B cell (primary cell): Measurements from ENCODE around the gene ADAMTS17. TPM values are rescaled to one million over a fixed set of nuclear protein-coding genes. Genes with fewer than 3 reads are reported as not detected.

Source experiments
- ATAC-seq: fragments of 200-7000 bp; cut with Tn5 transposase; one replicate; pipeline ENCODE4 v1.10.0; 2021; ENCODE audit warnings: low read depth, mild to moderate bottlenecking, moderate number of reproducible peaks, moderate library complexity
- CTCF ChIA-PET: fragments of 350-600 bp; sonication (Branson Sonifier 250); formaldehyde crosslinking; loops from one replicate; lab custom pipeline; 2021; ENCODE audit warnings: antibody characterized with exemption, inconsistent platforms; lab: Charles Lee
- POLR2A ChIA-PET: fragments of 350-600 bp; sonication (Branson Sonifier 250); formaldehyde crosslinking; loops from one replicate; lab custom pipeline; 2021; ENCODE audit warnings: antibody characterized with exemption; lab: Charles Lee
- DNase-seq: peaks from one replicate; pipeline ENCODE4 v3.0.0; 2013
- H2AFZ ChIP-seq: 2 replicates; pipeline ENCODE4 v1.6.1; 2012; ENCODE audit warnings: mild to moderate bottlenecking, low read depth, low read length; ENCODE audit not compliant: insufficient read depth, poor library complexity, severe bottlenecking
- H3K27ac ChIP-seq, 2 donors: 1 replicate in 1 of 2; 2 replicates in 1 of 2; pipeline ENCODE4 v1.5.1; 2012 to 2013; ENCODE audit warnings: low read length in 2 of 2, mild to moderate bottlenecking in 2 of 2, moderate library complexity in 1 of 2
- H3K27me3 ChIP-seq, 4 experiments: fragments of 200-600 bp in 1 of 4; sonication (generic) in 1 of 4; replicated peaks in 1 of 4; 1 replicate in 2 of 4; 2 replicates in 2 of 4; pipeline versions ENCODE4 v1.6.1 to v1.7.0; 2013 to 2016; ENCODE audit warnings: low read length in 3 of 4, mild to moderate bottlenecking in 2 of 4, mixed read lengths in 1 of 4, moderate library complexity in 1 of 4; ENCODE audit not compliant: insufficient read depth in 4 of 4, control insufficient read depth in 3 of 4; ENCODE audit errors: control extremely low read depth in 1 of 4
- H3K36me3 ChIP-seq, 2 experiments: replicated peaks in 1 of 2; 1 replicate in 1 of 2; 2 replicates in 1 of 2; pipeline versions ENCODE4 v1.6.1 to v1.7.1; 2013; ENCODE audit warnings: low read length in 1 of 2; ENCODE audit not compliant: insufficient read depth in 2 of 2, control insufficient read depth in 1 of 2; ENCODE audit errors: control extremely low read depth in 1 of 2, extremely low read depth in 1 of 2
- H3K4me1 ChIP-seq, 2 donors: fragments of 200-600 bp in 1 of 2; sonication (generic) in 1 of 2; 1 replicate in 1 of 2; 2 replicates in 1 of 2; pipeline versions ENCODE4 v1.5.1 to v1.6.1; 2013 to 2017; ENCODE audit warnings: low read length in 2 of 2; ENCODE audit not compliant: control insufficient read depth in 2 of 2, insufficient read depth in 2 of 2
- H3K4me2 ChIP-seq: replicated peaks from 2 replicates; pipeline ENCODE3; 2012; ENCODE audit warnings: mild to moderate bottlenecking, low read depth, low read length; ENCODE audit not compliant: poor library complexity, severe bottlenecking
- H3K4me3 ChIP-seq, 5 experiments: fragments of 200-600 bp in 1 of 5; sonication (generic) in 1 of 5; 1 replicate in 3 of 5; 2 replicates in 2 of 5; pipeline versions ENCODE4 v1.5.1 to v1.7.0; 2011 to 2016; ENCODE audit warnings: low read length in 4 of 5, mild to moderate bottlenecking in 4 of 5, low read depth in 2 of 5, control low read depth in 1 of 5, moderate library complexity in 1 of 5; ENCODE audit not compliant: insufficient read depth in 1 of 5; ENCODE audit errors: control extremely low read depth in 1 of 5, extremely low read depth in 1 of 5
- H3K79me2 ChIP-seq: fragments of 200-600 bp; sonication (generic); one replicate; pipeline ENCODE4 v1.6.0; 2016; ENCODE audit warnings: low read length; ENCODE audit not compliant: control insufficient read depth, insufficient read depth
- H3K9ac ChIP-seq: fragments of 200-600 bp; sonication (generic); 2 replicates; pipeline ENCODE4 v1.6.1; 2017; ENCODE audit warnings: mild to moderate bottlenecking, low read length, moderate library complexity
- H3K9me3 ChIP-seq, 3 donors: one replicate each; pipeline versions ENCODE4 v1.6.1 to v1.7.1; 2013; ENCODE audit warnings: low read length in 2 of 3; ENCODE audit not compliant: control insufficient read depth in 2 of 3, insufficient read depth in 1 of 3; ENCODE audit errors: control extremely low read depth in 1 of 3
- H4K20me1 ChIP-seq: 2 replicates; pipeline ENCODE4 v1.6.0; 2012; ENCODE audit warnings: mild to moderate bottlenecking, low read length; ENCODE audit not compliant: insufficient read depth, control insufficient read depth, poor library complexity, severe bottlenecking
- H3K27ac Mint-ChIP-seq: one replicate; pipeline ENCODE4 v1.8.0; 2021; ENCODE audit warnings: mixed read lengths
- H3K27me3 Mint-ChIP-seq: one replicate; pipeline ENCODE4 v1.8.0; 2021; ENCODE audit warnings: mixed read lengths
- H3K4me1 Mint-ChIP-seq: one replicate; pipeline ENCODE4 v1.8.0; 2021; ENCODE audit warnings: mixed read lengths
- H3K4me3 Mint-ChIP-seq: one replicate; pipeline ENCODE4 v1.8.0; 2021; ENCODE audit warnings: mixed read lengths
- H3K9me3 Mint-ChIP-seq: one replicate; pipeline ENCODE4 v1.8.0; 2022; ENCODE audit warnings: mixed read lengths; ENCODE audit not compliant: insufficient read depth
- CTCF ChIP-seq: fragments of 200-600 bp; IDR thresholded peaks from one replicate; pipeline ENCODE4 v1.8.0; 2022; ENCODE audit warnings: antibody characterized with exemption, mild to moderate bottlenecking
- EZH2 ChIP-seq: IDR thresholded peaks from 2 replicates; pipeline ENCODE4 v1.6.1; 2012; ENCODE audit warnings: borderline replicate concordance, low read depth, mild to moderate bottlenecking, moderate library complexity, low read length; ENCODE audit not compliant: insufficient read depth, poor library complexity, severe bottlenecking
- WGBS: methylation state at CpG from one replicate; pipeline ENCODE4 v1.1.5; 2013; ENCODE audit warnings: missing lambda C conversion rate; ENCODE audit not compliant: insufficient coverage; 5-methylcytosine and 5-hydroxymethylcytosine counted together
- intact Hi-C: fragments of 100-400 bp; cut with micrococcal nuclease; formaldehyde crosslinking; loops from one replicate; pipeline ENCODE4 v1.10.0; 2022
- polyA plus RNA-seq: library from polyadenylated mRNA; depleted of rRNA; stranded (reverse); fragments of >200 nt; gene quantifications from 2 replicates; pipeline ENCODE4 v1.2.3, GENCODE V29; 2012
- total RNA-seq, 2 donors: library from RNA; stranded (reverse); fragments of 120-200 nt in 1 of 2; gene quantifications; 1 replicate in 1 of 2; 2 replicates in 1 of 2; pipeline versions ENCODE4 v1.2.3 to v1.2.4, GENCODE V29; 2013 to 2022

The ADAMTS17 gene
- total and polyA plus RNA-seq, 2 donors (not counting 1 experiment from before 2014, with no cell fraction given), result 0.10 TPM; not detected in 1

GRCh38 chr15:100259266-100259665 lies 82.5 kb downstream of the ADAMTS17 start:
- Histone ChIP-seq H3K4me1 (no peaks in the 10 kb centered on the region), H3K27ac (no peak overlapping the region), H3K9me3 (peaks cover 0 to 10% (median 1%) of the 10 kb centered on the region in 3 donors), H3K4me2 (no peak overlapping the region), H3K36me3 (no peaks in the 10 kb centered on the region), H3K9ac (no peak overlapping the region), H3K79me2 (no peaks in the 10 kb centered on the region), H3K27me3 (no peaks in the 10 kb centered on the region), H3K4me3 (no peak overlapping the region), H2AFZ (no peak overlapping the region), H4K20me1 (no peaks in the 10 kb centered on the region)
- 90% methylated on average over 5 of the region's 7 CpGs for WGBS
- CTCF ChIA-PET, result no interaction called here
- POLR2A ChIA-PET, result no interaction called here
- intact Hi-C loops, result no loop called here
- ATAC-seq, result no peak
- TF ChIP-seq CTCF (no peak), EZH2 (no peak)
- H3K27ac Mint-ChIP-seq, result no peak overlapping the region
- DNase-seq, result no peak
- no peaks in the 10 kb centered on the region for H3K4me1 Mint-ChIP-seq
- no peak overlapping the region for H3K4me3 Mint-ChIP-seq
- peaks cover 4% of the 10 kb centered on the region for H3K9me3 Mint-ChIP-seq
- H3K27me3 Mint-ChIP-seq, result no peaks in the 10 kb centered on the region

GRCh38 chr15:100256970-100257650 lies 84.7 kb downstream of the ADAMTS17 start:
- intact Hi-C loops, result no loop called here
- Mint-ChIP-seq H3K27ac (no peak overlapping the region), H3K4me3 (no peak overlapping the region), H3K4me1 (no peaks in the 10 kb centered on the region), H3K27me3 (no peaks in the 10 kb centered on the region), H3K9me3 (peaks cover 4% of the 10 kb centered on the region)
- ATAC-seq (no peak), DNase-seq (no peak)
- Histone ChIP-seq H3K4me2 (no peak overlapping the region), H3K27ac (no peak overlapping the region), H2AFZ (no peak overlapping the region), H3K9me3 (peaks cover 0 to 10% (median 0%) of the 10 kb centered on the region in 3 donors), H4K20me1 (no peaks in the 10 kb centered on the region), H3K36me3 (no peaks in the 10 kb centered on the region), H3K27me3 (no peaks in the 10 kb centered on the region), H3K9ac (no peak overlapping the region), H3K4me1 (no peaks in the 10 kb centered on the region), H3K79me2 (no peaks in the 10 kb centered on the region), H3K4me3 (no peak overlapping the region)
- WGBS, result 89% methylated on average over 19 of the region's 19 CpGs
- CTCF ChIA-PET, result no interaction called here
- no peak for TF ChIP-seq EZH2
- no peak for TF ChIP-seq CTCF
- POLR2A ChIA-PET, result no interaction called here
